GM12891 (cell line): ENCODE measurements around the gene NUDT15.

Experiments
- POLR2A ChIP-seq: IDR thresholded peaks from 2 replicates; pipeline ENCODE4 v1.6.1; 2011; ENCODE audit warnings: low read depth, low read length, control low read depth
- POLR2AphosphoS5 ChIP-seq: IDR thresholded peaks from 2 replicates; pipeline ENCODE4 v1.6.1; 2011; ENCODE audit warnings: low read depth, low read length, control low read depth
- SPI1 ChIP-seq: IDR thresholded peaks from 2 replicates; pipeline ENCODE4 v1.6.1; 2011; ENCODE audit warnings: low read depth, low read length, control low read depth
- TAF1 ChIP-seq: IDR thresholded peaks from 2 replicates; pipeline ENCODE4 v1.6.1; 2011; ENCODE audit warnings: low read depth, low read length, control low read depth

DNA sequence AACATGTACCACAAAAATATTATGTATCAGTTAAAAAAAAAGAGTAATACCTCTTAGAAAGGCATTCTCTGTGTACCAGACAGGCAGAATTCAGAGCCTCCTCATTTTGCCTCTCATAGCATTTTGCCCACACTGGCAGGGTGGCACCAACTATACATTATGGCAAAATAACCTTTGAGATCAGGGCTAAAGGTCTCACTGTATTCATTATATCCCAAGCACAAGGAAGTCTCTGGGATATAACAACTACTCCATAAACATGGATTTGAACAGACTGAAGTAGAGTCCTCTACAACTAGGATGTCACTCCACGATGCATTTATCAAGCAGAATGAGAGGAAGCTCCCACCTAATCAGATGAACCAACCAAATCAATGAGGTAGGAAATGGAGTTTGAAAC, 47.1 kb upstream of the NUDT15 start:
- no peak for TF ChIP-seq POLR2AphosphoS5
- TF ChIP-seq POLR2A, result no peak
- TF ChIP-seq TAF1, result no peak
- no peak for TF ChIP-seq SPI1
